GM19240 (cell line): Measurements from ENCODE around the gene MX1.
"Not testable (repeated sequence)": the region's sequence is repeated elsewhere in the genome, so short reads cannot be mapped to it uniquely, and the experiment has no call there.

Experiments
- DNase-seq: peaks from one replicate; pipeline ENCODE4 v3.0.0; 2011; ENCODE audit warnings: low spot score; ENCODE audit not compliant: insufficient read length

Gene MX1

GRCh38 chr21:41406340-41406739 lies 19.7 kb upstream of the MX1 start:
- DNase-seq: no peak

DNA sequence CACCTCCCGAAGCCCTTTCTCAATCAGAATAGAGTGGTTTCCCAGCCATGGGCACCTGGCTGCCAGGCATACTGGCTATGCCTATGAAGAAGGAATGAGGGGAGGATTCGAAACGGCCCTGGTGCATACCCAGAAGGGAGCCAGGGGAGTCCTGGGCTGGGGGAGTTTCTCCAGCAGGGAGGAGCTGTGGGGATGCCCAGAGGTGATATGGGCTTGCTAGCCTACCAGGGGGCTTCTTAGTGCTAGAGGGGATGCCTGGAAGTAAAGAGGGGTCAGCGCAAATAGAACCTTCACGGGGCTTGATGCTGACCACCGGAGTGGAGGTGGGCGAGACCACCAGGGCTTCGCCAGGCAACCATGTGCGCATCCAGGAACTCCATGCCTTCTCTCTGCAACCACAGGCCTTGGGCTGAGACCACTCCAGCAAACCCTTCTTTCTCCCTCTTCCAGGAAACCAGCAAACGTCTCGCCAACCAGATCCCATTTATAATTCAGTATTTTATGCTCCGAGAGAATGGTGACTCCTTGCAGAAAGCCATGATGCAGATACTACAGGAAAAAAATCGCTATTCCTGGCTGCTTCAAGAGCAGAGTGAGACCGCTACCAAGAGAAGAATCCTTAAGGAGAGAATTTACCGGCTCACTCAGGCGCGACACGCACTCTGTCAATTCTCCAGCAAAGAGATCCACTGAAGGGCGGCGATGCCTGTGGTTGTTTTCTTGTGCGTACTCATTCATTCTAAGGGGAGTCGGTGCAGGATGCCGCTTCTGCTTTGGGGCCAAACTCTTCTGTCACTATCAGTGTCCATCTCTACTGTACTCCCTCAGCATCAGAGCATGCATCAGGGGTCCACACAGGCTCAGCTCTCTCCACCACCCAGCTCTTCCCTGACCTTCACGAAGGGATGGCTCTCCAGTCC lies 18.2 kb upstream of the MX1 start:
- no peak for DNase-seq

DNA sequence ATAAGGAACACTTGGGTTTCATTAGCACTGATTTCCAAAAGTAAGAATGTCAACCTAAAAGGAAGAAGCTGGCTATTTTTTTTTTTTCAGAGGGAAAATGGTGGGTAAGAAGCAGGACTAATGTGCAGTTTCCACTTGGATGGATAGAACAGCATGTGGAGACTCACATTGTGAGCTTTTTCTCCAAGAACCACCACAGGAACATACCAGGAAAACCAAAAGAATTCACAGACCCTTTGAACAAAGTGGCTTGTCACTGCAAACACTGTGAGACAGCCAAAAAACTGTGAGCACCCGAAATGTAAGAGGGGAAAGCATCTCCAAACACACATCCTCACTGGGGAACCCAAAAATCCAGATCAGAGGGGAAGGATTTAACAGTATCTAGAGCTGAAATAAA lies 15.7 kb upstream of the MX1 start:
- DNase-seq: no peak

GRCh38 chr21:41410767-41411448 lies 15.1 kb upstream of the MX1 start:
- DNase-seq: no peak

DNA sequence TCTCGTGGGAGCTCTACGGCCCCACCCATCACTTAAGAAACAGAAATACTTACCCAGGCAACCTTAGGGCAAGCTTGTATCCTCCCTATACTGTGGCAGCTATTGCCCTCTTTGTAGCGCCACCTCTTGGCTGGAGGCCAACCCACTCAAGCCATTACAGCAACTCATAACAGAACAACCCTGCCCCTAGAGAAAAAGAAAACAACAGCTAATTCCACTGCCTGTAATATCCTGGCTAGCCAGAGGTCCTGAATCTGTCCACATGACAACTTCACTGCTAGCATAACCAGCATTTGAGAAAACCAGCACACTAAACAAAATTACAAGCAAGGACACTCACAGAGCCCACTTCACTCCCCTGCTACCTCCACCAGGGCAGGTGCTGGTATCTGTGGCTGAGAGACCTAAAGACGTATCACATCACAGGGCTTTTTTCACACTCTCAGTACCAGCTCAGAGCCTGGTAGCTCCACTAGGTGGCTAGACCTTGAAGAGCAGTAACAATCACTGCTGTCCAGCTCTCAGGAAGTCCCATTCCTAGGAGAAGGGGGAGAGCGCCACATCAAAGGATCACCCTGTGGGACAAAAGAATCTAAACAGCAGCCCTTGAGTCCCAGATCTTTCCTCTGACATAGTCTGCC lies 14.5 kb upstream of the MX1 start:
- no peak for DNase-seq

DNA sequence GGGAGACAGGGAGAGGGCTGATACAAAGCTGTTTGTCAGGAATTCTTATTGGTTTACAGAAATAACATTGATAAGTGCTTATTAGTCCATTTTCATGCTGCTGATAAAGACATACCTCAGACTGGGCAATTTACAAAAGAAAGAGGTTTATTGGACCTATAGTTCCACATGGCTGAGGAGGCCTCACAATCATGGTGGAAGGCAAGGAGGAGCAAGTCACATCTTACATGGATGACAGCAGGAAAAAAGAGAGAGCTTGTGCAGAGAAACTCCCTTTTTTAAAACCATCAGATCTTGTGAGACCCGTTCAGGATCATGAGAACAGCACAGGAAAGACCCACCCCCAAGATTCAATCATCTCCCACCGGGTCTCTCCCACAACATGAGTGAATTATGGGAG lies 8.5 kb upstream of the MX1 start:
- not testable (repeated sequence) for DNase-seq

- DNase-seq: no peak
These were observed 7.6 kb upstream of the MX1 start for GRCh38 chr21:41418393-41418792.

- no peak for DNase-seq
These were observed 6.9 kb upstream of the MX1 start for GRCh38 chr21:41418956-41419680.

GRCh38 chr21:41419921-41420862 lies 5.8 kb upstream of the MX1 start:
- no peak for DNase-seq

GRCh38 chr21:41420998-41421397 lies 5.0 kb upstream of the MX1 start:
- not testable (repeated sequence) for DNase-seq

DNA sequence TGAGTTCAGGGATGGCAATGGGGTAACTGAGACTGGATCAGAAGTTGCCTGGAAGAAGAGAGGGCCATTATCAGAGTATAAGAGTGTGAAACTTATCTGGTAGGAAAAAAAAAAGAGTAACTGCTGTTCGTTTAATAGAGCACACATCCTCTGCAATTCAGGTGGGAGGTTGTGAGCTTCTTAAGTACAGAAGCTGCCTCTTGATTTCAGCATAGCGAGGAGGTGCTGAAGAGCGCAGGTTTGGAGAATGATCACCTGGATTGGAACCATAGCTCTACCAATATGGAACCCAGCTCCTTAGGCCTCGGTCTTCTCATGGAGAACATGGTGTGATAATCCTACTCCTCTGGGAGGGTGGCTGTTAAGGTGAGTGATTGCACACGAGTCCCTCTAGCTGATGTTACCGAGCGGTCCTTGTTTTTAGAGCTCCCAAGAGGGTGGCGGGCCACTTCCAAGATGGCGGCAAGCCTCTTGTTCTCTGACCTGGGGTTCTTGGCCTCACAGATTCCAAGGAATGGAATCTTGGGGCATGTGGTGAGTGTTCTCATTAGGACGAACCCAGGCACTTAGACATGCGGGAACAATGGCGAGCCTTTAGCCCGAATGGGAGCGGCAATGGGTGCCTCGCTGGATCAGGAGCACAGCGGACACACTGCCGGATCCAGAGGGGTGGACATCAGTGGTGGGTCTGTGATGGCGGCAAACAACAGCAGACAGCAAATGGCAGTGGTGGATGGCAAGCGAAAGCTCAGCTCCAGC lies 3.3 kb upstream of the MX1 start:
- no peak for DNase-seq

DNA sequence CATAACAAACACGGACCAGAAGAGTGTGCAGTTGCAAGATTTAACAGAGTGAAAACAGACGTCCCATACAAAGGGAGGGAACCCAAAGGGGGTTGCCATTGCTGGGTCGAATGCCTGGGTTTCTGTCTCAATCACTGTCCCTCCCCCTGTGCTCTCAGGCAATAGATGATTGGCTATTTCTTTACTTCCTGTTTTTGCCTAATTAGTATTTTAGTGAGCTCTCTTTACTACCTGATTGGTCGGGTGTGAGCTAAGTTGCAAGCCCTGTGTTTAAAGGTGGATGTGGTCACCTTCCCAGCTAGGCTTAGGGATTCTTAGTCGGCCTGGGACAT lies 2.8 kb upstream of the MX1 start:
- not testable (repeated sequence) for DNase-seq

DNA sequence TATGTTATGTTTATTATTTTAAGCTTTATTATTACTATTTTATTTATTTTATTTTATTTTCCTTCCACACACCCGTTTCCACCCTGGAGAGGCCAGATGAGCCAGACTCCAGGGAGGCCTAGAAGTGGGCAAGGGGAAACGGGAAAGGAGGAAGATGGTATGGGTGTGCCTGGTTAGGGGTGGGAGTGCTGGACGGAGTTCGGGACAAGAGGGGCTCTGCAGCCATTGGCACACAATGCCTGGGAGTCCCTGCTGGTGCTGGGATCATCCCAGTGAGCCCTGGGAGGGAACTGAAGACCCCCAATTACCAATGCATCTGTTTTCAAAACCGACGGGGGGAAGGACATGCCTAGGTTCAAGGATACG lies 468 bp upstream of the MX1 start:
- DNase-seq: no peak

- DNase-seq: no peak
These were observed 801 bp downstream of the MX1 start for GRCh38 chr21:41426676-41427404.

DNA sequence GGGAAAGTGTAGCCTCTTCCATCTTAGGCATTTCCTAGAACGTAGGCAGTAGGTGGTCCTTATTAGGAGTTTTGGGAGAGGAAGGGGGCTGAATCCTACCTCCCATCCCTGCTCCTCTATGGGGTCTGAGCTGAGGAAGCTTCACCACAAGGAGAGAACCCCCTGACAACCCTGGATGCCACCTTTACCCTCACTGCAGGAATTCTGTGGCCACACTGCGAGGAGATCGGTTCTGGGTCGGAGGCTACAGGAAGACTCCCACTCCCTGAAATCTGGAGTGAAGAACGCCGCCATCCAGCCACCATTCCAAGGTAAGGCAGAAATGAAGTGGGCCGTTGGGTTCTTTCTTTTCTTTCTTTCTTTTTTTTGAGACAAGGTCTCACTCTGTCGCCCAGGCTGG lies 1.5 kb downstream of the MX1 start:
- DNase-seq: no peak

GRCh38 chr21:41428311-41428710 lies 2.3 kb downstream of the MX1 start:
- DNase-seq: no peak

GRCh38 chr21:41428847-41429246 lies 2.8 kb downstream of the MX1 start:
- DNase-seq: no peak

GRCh38 chr21:41429305-41429704 lies 3.3 kb downstream of the MX1 start:
- no peak for DNase-seq

DNA sequence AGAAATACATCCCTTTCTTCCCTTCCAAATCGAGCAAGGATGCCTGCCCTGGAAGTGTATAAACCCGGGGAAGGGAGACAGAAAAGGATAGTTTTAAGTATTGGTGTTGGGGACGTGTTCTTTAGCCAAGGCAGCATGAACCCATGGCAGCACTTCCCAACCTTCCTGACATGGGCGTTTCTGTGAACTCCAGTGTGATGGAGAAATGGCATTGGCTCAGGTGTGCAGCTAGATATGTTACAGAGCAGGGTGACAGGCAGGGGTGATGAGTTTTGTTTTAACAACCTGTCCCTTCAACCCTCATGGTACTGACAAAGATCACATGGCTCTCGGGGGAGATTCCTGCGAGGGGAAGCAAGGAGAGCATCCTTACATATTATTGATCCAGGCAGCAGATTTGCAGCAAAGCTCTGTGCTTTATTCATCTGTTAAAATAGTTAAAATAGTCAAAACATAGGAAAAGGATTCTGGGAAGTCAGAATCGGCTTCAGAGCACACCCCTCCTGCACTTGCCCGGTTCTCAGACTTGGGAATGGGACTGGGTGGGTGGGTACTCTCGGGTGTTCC lies 4.0 kb downstream of the MX1 start:
- DNase-seq: no peak
